ENCODE data around the gene BDKRB2. TPM values are rescaled to one million over a fixed set of nuclear protein-coding genes. Genes with fewer than 3 reads are reported as not detected.
A peak's percentile ranks its signal among the peaks of the same experiment; 100 is the strongest.

BDKRB2 gene
- total RNA-seq, 1 donor from 2014 or later, result not detected

DNA sequence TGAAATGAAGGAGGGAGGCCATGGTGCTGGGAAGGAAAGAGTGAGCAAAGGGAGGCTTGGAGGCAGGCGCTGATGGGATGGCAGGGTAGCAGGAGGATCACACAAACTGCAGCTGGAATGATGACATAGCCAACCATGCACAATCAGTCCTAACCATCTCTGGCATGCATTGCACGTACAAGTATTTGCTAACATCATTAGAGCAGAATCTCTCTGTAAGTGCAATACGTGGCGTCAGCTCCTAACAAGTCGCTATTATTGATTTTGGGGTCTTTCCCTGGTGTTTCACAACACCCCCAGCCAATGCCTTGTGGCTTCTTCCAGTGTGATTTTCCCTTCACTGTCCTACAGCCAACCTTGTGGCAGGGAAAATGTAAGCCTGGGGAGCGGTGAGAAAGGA lies 69.9 kb downstream of the BDKRB2 start:
- H3K27ac Mint-ChIP-seq, result no peak overlapping the region
- ATAC-seq (ENCODE audit: low read depth), result no peak
- TF ChIP-seq, protein P1, sequence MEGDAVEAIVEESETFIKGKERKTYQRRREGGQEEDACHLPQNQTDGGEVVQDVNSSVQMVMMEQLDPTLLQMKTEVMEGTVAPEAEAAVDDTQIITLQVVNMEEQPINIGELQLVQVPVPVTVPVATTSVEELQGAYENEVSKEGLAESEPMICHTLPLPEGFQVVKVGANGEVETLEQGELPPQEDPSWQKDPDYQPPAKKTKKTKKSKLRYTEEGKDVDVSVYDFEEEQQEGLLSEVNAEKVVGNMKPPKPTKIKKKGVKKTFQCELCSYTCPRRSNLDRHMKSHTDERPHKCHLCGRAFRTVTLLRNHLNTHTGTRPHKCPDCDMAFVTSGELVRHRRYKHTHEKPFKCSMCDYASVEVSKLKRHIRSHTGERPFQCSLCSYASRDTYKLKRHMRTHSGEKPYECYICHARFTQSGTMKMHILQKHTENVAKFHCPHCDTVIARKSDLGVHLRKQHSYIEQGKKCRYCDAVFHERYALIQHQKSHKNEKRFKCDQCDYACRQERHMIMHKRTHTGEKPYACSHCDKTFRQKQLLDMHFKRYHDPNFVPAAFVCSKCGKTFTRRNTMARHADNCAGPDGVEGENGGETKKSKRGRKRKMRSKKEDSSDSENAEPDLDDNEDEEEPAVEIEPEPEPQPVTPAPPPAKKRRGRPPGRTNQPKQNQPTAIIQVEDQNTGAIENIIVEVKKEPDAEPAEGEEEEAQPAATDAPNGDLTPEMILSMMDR (IDR thresholded peaks at IDR 0.05), result no peak
- no peaks in the 10 kb centered on the region for H3K36me3 Mint-ChIP-seq (ENCODE audit: low read depth)
- ChIA-PET CTCF (interaction anchor here (1.1 to 2.1 kb wide), 3 partner anchors 11 to 174 kb away, joined by 3 to 8 read pairs (median 7); no protein-coding TSS in a partner anchor), POLR2A (no interaction called here)
- no peak overlapping the region for H3K4me3 Mint-ChIP-seq
- H3K4me1 Mint-ChIP-seq, result peaks cover 2% of the 10 kb centered on the region
- H3K9me3 Mint-ChIP-seq, result peaks cover 3% of the 10 kb centered on the region
- no peaks in the 10 kb centered on the region for H3K27me3 Mint-ChIP-seq
- intact Hi-C loops (cut with micrococcal nuclease), result loop anchor here (2.0 kb wide), 1 partner anchor 280 kb away; no protein-coding TSS in a partner anchor
- no peak for DNase-seq

DNA sequence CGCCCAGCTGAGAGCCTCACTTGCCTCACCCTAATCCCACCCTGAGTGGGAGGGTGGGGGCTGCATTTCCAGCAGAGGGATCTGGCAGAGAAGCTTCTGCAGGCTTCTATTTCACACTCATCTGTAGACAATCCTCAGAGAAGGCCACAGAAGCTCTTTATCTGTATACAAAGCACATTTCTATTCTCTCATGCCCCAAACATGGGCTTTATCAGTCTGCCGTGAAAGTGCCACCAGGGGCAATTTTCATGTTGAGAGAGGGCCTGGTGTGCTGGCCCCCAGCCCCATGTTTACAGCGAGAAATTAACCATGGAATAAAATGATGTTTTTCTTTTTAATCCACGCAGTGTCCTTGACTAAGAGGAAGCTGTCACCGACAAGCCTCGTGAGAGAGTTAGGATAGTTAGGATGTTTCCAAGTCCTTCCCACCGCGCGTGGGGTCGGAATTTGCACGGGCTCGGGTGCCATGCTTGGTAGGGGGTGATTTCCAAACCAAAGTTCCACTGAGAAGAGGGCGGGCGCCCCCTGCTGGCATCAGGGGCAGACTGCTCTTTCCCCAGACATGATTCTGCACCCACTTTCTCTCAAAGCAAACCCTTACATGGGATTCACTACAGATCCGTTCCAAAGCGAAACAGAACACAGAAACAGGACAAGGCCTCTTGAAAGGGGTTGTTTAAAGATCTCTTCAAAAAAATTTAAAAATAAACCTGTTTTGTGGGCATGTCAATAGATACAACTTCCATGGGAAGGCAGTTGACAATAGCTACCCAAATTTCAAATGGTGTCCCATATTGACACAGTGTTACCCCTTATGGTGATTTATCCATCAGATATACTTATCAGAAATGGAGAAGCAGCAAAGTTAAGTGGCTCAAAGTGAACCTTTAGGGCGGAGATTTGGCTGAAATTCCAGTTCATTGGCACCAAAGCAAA lies 70.8 kb downstream of the BDKRB2 start:
- Mint-ChIP-seq H3K9me3 (peaks cover 3% of the 10 kb centered on the region), H3K36me3 (ENCODE audit: low read depth) (peaks cover 3% of the 10 kb centered on the region), H3K4me1 (peaks cover 2% of the 10 kb centered on the region), H3K4me3 (no peak overlapping the region), H3K27ac (no peak overlapping the region), H3K27me3 (no peaks in the 10 kb centered on the region)
- peak; percentile 33 for DNase-seq
- ChIA-PET POLR2A (no interaction called here), CTCF (interaction anchor here (1.1 to 2.6 kb wide), 5 partner anchors 10 to 177 kb away, joined by 3 to 8 read pairs (median 7); no protein-coding TSS in a partner anchor)
- intact Hi-C loops (cut with micrococcal nuclease), result loop anchor here (1.0 to 2.0 kb wide), 3 partner anchors 175 to 714 kb away; no protein-coding TSS in a partner anchor
- no peak for ATAC-seq (ENCODE audit: low read depth)
- TF ChIP-seq, protein P1 (IDR thresholded peaks at IDR 0.05), result no peak

DNA sequence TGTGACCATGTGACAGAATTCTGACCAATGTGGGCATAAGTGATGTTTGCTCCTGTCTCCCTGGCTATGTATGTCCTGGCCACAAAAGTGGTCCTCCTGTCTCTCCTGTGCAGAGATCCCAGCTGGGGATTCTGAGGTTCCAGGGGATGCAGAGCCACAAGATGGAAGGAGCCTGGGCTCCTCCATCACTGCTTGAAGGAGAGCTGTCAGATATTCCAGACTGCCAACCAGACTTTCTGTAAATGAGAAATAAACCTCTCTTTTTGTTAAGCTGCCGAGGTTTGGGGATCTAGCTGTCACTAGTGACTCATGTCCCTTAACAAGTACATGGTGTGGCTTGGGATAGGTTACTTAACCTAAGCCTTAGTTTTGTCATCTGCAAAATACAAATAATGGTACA lies 73.3 kb downstream of the BDKRB2 start:
- no peaks in the 10 kb centered on the region for H3K27me3 Mint-ChIP-seq
- ChIA-PET POLR2A (no interaction called here), CTCF (interaction anchor here (0.9 kb wide), 1 partner anchor 177 kb away, joined by 6 read pairs; no protein-coding TSS in a partner anchor)
- intact Hi-C loops (cut with micrococcal nuclease), result no loop called here
- TF ChIP-seq, protein P1 (IDR thresholded peaks at IDR 0.05), result no peak
- H3K4me3 Mint-ChIP-seq, result no peak overlapping the region
- peaks cover 2% of the 10 kb centered on the region for H3K4me1 Mint-ChIP-seq
- DNase-seq (no peak), ATAC-seq (ENCODE audit: low read depth) (no peak)
- H3K36me3 Mint-ChIP-seq (ENCODE audit: low read depth), result peaks cover 8% of the 10 kb centered on the region
- peaks cover 3% of the 10 kb centered on the region for H3K9me3 Mint-ChIP-seq
- no peak overlapping the region for H3K27ac Mint-ChIP-seq

DNA sequence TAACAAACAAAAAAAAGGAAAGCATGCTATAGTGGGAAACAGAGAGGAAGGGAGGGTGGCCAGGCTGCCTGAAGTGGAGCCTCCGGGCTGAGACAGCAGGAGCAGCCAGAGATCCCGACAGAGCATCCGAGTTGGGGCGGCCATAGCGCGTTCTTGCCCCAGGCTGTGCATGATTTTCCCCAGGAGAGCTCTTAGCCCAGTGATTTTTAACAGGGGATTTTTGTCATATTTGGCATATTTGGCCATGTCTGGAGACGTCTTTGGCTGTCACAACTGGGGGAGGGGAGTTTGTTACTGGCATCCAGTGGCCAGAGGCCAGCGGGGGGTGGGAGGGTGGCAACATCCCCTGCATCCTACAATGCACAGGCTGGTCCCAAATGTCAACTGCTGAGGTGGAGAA lies 74.9 kb downstream of the BDKRB2 start:
- H3K27ac Mint-ChIP-seq, result no peak overlapping the region
- no peak for ATAC-seq (ENCODE audit: low read depth)
- peaks cover 3% of the 10 kb centered on the region for H3K9me3 Mint-ChIP-seq
- ChIA-PET CTCF (no interaction called here), POLR2A (no interaction called here)
- H3K4me1 Mint-ChIP-seq, result peaks cover 2% of the 10 kb centered on the region
- no peaks in the 10 kb centered on the region for H3K27me3 Mint-ChIP-seq
- H3K4me3 Mint-ChIP-seq, result no peak overlapping the region
- TF ChIP-seq, protein P1 (IDR thresholded peaks at IDR 0.05), result no peak
- peaks cover 20% of the 10 kb centered on the region for H3K36me3 Mint-ChIP-seq (ENCODE audit: low read depth)
- intact Hi-C loops (cut with micrococcal nuclease), result no loop called here
- no peak for DNase-seq

DNA sequence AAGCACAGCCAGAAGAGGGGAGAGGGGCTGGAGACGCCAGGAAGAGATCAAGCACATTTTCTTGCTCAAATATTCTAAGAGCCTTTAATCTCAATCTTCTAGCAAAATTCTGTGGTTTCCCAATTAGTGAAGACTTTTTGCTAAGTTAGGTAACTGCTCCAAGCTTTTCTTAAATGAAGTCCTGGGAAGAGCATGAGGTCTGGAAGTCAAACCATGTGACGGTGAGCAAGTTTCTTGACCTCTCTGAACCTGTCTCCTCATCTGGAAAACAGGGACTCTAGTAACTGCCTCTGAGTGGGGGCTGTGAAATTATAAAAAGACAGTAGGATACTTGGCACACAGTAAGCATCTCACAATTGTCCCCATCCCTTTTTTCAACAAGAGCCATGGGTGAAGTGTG lies 75.5 kb downstream of the BDKRB2 start:
- intact Hi-C loops (cut with micrococcal nuclease), result no loop called here
- peaks cover 2% of the 10 kb centered on the region for H3K4me1 Mint-ChIP-seq
- POLR2A ChIA-PET, result no interaction called here
- peaks cover 24% of the 10 kb centered on the region for H3K36me3 Mint-ChIP-seq (ENCODE audit: low read depth)
- CTCF ChIA-PET, result no interaction called here
- no peak for DNase-seq
- TF ChIP-seq, protein P1 (IDR thresholded peaks at IDR 0.05), result no peak
- H3K4me3 Mint-ChIP-seq, result no peak overlapping the region
- no peak overlapping the region for H3K27ac Mint-ChIP-seq
- H3K9me3 Mint-ChIP-seq, result peaks cover 3% of the 10 kb centered on the region
- ATAC-seq (ENCODE audit: low read depth), result no peak
- H3K27me3 Mint-ChIP-seq, result no peaks in the 10 kb centered on the region

All from activated B cell treated with CpG ODN at 0.5 μM for 24 hours (primary cell).